ENCODE data around the gene DOCK3.

The DOCK3 gene

GRCh38 chr3:51391566-51392354 is 717.0 kb downstream of the DOCK3 start:
- DNase-seq = no peak

DNA sequence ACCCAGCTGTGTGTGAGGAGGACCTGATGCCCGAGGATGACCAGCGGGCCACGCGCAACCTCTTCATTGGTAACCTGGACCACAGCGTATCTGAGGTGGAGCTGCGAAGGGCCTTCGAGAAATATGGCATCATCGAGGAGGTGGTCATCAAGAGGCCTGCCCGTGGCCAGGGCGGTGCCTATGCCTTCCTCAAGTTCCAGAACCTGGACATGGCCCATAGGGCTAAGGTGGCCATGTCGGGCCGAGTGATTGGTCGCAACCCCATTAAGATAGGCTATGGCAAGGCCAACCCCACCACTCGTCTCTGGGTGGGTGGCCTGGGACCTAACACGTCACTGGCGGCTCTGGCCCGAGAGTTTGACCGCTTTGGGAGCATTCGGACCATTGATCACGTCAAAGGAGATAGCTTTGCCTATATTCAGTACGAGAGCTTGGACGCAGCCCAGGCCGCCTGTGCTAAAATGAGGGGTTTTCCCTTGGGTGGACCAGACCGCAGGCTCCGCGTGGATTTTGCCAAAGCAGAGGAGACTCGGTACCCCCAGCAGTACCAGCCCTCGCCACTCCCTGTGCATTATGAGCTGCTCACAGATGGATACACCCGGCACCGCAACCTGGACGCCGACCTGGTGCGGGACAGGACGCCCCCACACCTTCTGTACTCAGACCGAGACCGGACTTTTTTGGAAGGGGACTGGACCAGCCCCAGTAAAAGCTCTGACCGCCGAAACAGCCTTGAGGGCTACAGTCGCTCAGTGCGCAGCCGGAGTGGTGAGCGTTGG is 717.8 kb downstream of the DOCK3 start:
- no peak for DNase-seq

DNA sequence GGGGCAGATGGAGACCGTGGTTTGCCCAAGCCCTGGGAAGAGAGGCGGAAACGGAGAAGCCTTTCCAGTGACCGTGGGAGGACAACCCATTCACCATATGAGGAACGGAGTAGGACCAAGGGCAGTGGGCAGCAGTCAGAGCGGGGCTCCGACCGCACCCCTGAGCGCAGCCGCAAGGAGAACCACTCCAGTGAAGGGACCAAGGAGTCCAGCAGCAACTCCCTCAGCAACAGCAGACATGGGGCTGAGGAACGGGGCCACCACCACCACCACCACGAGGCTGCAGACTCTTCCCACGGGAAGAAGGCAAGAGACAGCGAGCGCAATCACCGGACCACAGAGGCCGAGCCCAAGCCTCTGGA is 718.4 kb downstream of the DOCK3 start:
- DNase-seq = no peak

DNA sequence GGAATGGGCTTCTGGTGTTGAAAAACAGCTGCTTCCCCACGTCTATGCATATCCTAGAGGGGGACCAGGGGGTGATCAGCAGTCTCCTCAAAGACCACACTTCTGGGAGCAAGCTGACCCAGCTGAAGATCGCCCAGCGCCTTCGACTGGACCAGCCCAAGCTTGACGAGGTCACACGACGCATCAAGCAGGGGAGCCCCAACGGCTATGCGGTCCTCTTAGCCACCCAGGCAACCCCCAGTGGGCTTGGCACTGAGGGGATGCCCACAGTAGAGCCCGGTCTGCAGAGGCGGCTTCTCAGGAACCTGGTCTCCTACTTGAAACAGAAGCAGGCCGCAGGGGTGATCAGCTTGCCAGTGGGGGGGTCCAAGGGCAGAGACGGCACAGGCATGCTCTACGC is 718.8 kb downstream of the DOCK3 start:
- no peak for DNase-seq

GRCh38 chr3:51394541-51394940 is 719.8 kb downstream of the DOCK3 start:
- no peak for DNase-seq

GRCh38 chr3:51395493-51396213 is 720.9 kb downstream of the DOCK3 start:
- DNase-seq = no peak

DNA sequence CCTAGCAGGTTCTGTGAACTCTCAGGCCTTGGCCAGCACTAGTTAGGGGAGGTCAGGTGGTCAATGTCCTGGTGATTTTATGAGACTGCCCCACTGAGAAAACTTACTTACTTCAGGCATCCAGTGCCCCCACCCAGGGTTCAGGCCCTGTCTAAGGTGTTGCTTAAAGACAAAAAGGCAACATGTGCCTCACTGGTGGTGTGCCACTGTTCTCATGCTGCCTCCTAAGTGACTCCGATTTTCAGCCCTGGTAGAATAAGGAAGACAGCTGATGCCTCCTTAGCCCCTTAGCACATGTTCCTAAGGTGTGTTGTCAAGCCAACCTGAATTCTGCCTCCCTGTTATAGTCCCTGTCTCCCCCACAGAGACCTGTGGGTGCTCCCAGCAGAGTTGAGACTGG is 721.7 kb downstream of the DOCK3 start:
- no peak for DNase-seq

- no peak for DNase-seq
These were observed 722.7 kb downstream of the DOCK3 start for GRCh38 chr3:51397392-51397791.

DNA sequence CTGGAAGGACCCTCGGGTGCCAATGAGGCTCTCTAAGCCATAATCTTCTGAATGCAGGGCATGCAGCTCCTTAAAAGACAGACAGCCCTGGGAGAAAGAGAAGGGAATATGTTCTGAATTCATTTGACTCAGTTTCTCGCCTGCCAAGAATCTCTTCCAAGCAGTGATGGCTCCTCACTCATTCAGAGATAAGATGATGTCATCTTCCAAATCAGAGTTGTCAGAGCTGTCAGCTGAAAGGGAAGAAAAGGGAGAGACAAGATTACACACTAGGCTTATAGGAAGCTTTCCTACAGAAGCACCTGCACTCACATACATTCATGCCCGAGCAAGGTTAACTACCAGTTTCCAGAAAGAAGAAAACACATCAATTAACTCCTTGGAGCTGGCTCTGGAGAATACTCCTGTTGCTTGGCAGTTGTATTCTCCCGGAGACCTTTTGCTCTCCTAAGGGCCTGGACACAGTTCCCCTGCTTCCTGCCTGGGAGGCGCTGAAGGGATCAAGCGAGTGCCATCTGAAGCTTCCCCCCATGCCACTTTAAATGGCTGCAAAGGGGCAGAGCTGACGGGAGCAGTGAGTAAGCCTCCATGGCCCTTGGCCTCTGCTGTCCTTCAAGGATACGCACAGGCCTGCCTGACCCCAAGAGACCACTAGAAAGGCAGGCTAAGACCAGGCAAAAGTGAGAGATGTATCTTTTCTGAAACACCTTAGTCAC is 724.0 kb downstream of the DOCK3 start:
- DNase-seq = no peak

DNA sequence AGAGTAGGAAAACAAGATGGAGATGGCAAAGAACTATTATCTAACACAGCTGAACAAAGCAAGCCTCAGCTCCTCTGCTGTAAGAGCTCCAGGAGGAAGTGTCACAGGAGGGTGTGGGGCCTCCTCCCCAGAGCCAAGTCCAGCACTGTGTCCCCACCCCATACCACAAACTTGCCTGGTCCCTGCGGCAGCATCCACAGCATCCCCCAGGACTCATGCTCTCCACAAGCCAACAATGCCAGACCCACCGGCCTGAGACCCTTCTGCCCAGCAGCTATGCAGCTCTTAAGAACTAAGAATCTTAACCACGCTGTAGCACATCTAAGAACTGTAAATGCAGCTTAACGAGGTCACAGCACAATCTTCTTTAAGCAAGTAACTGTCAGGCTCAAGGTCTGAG is 725.4 kb downstream of the DOCK3 start:
- no peak for DNase-seq

- DNase-seq = no peak
These were observed 727.0 kb downstream of the DOCK3 start for GRCh38 chr3:51401735-51402134.

DNA sequence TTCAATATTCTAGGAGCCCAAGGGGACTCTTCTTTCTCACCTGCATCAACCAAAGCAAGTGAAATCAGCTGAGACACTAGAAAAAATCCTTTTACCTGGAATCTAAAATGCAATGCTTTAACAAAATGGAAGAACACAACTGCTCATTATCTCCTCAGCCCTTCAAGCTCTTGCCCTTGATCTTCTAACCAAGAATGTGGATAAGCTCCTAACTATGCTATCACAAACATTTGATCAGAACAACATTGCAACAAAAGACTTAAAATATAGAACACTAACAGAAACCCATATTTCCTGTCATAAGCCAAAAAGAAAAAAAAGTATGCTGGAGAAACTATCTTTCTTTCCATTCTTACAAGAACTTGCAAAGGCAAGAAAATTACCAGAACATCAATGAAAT is 728.9 kb downstream of the DOCK3 start:
- DNase-seq = no peak

- no peak for DNase-seq
These were observed 733.3 kb downstream of the DOCK3 start for GRCh38 chr3:51408021-51408420.

DNA sequence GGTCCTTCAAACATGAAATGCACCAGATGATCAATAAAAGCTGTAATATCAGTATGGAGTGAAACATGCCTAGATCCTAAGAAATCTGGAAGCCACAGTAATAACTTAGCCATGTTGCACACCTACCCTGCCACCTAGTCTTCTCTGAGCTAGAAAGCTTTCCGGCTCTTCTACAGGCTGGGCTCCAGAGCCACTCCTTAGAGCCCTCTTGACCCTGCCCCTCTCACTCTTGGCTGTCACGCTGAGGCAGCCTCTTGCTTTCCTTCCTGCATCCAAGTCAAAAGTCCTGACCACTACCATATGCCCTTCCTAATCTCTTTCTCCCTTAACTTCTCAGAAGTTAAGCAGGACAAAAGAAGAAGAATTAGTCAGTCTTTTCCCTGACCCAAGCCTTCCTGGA is 734.1 kb downstream of the DOCK3 start:
- DNase-seq = no peak

DNA sequence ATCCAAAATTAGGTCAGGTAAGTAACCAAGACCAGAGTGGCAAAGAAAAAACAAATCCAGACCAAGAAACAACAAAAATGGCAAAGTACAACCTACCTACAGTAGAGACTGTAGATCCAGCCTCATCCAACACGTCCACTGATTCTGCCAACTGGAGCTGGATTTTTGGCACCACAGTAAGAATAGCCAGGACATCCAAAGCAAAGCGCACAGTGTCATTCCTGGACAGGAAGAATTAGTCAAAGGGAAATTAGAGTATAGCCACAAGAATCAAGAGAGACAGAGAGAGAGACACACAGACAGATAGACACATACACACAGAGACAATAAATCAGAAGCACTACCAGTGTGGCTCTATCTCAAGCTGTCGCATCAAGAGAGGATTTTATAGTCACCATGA is 747.5 kb downstream of the DOCK3 start:
- DNase-seq = no peak

DNA sequence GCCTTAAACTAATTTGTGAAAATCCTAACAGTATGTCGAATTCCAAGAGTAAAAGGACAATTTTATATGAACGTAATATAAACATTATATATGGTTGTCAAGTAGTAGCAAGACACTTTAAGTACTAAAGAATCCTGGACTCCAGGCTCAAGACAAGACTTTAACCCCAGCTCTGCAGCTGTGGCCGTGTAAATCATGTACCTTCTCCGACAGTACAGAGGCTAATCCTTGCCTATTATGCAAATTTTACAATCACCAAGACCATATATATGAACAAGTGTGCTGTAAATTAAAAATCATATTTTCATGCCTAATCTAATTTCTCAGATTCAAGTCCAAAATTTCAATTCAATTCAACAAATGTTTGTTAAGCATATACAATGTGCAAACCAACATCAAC is 752.2 kb downstream of the DOCK3 start:
- no peak for DNase-seq

- no peak for DNase-seq
These were observed 754.4 kb downstream of the DOCK3 start for GRCh38 chr3:51429138-51429537.
